Measurements from ENCODE around the gene PIP4P1. TPM values are rescaled to one million over a fixed set of nuclear protein-coding genes. Genes with fewer than 3 reads are reported as not detected.
A peak's percentile ranks its signal among the peaks of the same experiment; 100 is the strongest.

The PIP4P1 gene
- total RNA-seq, 1 donor from 2014 or later, result 19.5 TPM

DNA sequence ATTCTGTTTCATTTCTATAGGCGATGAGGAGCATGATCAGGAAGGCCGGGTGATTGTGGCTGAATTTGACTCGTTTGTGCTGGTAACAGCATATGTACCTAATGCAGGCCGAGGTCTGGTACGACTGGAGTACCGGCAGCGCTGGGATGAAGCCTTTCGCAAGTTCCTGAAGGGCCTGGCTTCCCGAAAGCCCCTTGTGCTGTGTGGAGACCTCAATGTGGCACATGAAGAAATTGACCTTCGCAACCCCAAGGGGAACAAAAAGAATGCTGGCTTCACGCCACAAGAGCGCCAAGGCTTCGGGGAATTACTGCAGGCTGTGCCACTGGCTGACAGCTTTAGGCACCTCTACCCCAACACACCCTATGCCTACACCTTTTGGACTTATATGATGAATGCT is 4.3 kb downstream of the PIP4P1 start:
- Histone ChIP-seq H3K9ac (ENCODE audit: low read length) (peak overlapping the region; percentile 87), H3K27me3 (ENCODE audit: insufficient read depth, low read length) (no peaks in the 10 kb centered on the region), H2AFZ (ENCODE audit: low read depth, low read length) (no peak overlapping the region), H4K20me1 (ENCODE audit: insufficient read depth, low read length) (peaks cover 31% of the 10 kb centered on the region), H3K9me3 (ENCODE audit: insufficient read depth, low read depth, low read length) (no peaks in the 10 kb centered on the region), H3K27ac (ENCODE audit: low read depth, low read length) (no peak overlapping the region), H3K36me3 (ENCODE audit: insufficient read depth, low read length) (peaks cover 23% of the 10 kb centered on the region), H3K79me2 (ENCODE audit: insufficient read depth, low read length) (peaks cover 71% of the 10 kb centered on the region), H3K4me3 (ENCODE audit: insufficient read depth, low read depth, low read length) (no peak overlapping the region), H3K4me1 (ENCODE audit: insufficient read depth, low read length) (peaks cover 15% of the 10 kb centered on the region), H3K4me2 (ENCODE audit: low read length) (peak overlapping the region; percentile 88)
- Mint-ChIP-seq H3K27me3 (ENCODE audit: low read depth, unreplicated experiment) (no peaks in the 10 kb centered on the region), H3K4me3 (ENCODE audit: unreplicated experiment) (no peak overlapping the region), H3K4me1 (ENCODE audit: low read depth, unreplicated experiment) (peaks cover 19% of the 10 kb centered on the region), H3K27ac (ENCODE audit: unreplicated experiment) (peak overlapping the region; percentile 42), H3K9me3 (ENCODE audit: unreplicated experiment) (peaks cover 1% of the 10 kb centered on the region), H3K36me3 (ENCODE audit: low read depth, unreplicated experiment) (peaks cover 6% of the 10 kb centered on the region)
- FAIRE-seq, result no peak
- no peak for DNase-seq (ENCODE audit: low read depth)
- no peak for TF ChIP-seq CTCF (IDR thresholded peaks at IDR 0.05; ENCODE audit: insufficient read depth, low read depth, low read length)
- no peak for TF ChIP-seq EZH2 (IDR thresholded peaks at IDR 0.05; ENCODE audit: insufficient read depth, low read length)

GRCh38 chr14:20455355-20456300 is 5.6 kb downstream of the PIP4P1 start:
- H3K4me1 ChIP-seq (ENCODE audit: insufficient read depth, low read length), result peaks cover 14% of the 10 kb centered on the region
- H3K79me2 ChIP-seq (ENCODE audit: insufficient read depth, low read length), result peaks cover 65% of the 10 kb centered on the region
- H3K9ac ChIP-seq (ENCODE audit: low read length), result peak overlapping the region; percentile 87
- H3K27me3 Mint-ChIP-seq (ENCODE audit: low read depth, unreplicated experiment), result no peaks in the 10 kb centered on the region
- peak; percentile 87 for DNase-seq (ENCODE audit: low read depth)
- peaks cover 29% of the 10 kb centered on the region for H4K20me1 ChIP-seq (ENCODE audit: insufficient read depth, low read length)
- H3K4me3 ChIP-seq (ENCODE audit: insufficient read depth, low read depth, low read length), result peak overlapping the region; percentile 97
- H3K36me3 ChIP-seq (ENCODE audit: insufficient read depth, low read length), result peaks cover 28% of the 10 kb centered on the region
- peak overlapping the region; percentile 96 for H3K27ac ChIP-seq (ENCODE audit: low read depth, low read length)
- no peak for TF ChIP-seq CTCF (IDR thresholded peaks at IDR 0.05; ENCODE audit: insufficient read depth, low read depth, low read length)
- TF ChIP-seq EZH2 (IDR thresholded peaks at IDR 0.05; ENCODE audit: insufficient read depth, low read length), result no peak
- peak overlapping the region; percentile 88 for H3K4me2 ChIP-seq (ENCODE audit: low read length)
- FAIRE-seq, result no peak
- H3K9me3 ChIP-seq (ENCODE audit: insufficient read depth, low read depth, low read length), result no peaks in the 10 kb centered on the region
- H3K4me1 Mint-ChIP-seq (ENCODE audit: low read depth, unreplicated experiment), result peaks cover 18% of the 10 kb centered on the region
- peak overlapping the region; percentile 73 for H2AFZ ChIP-seq (ENCODE audit: low read depth, low read length)
- H3K27ac Mint-ChIP-seq (ENCODE audit: unreplicated experiment), result no peak overlapping the region
- H3K36me3 Mint-ChIP-seq (ENCODE audit: low read depth, unreplicated experiment), result peaks cover 6% of the 10 kb centered on the region
- H3K9me3 Mint-ChIP-seq (ENCODE audit: unreplicated experiment), result peaks cover 1% of the 10 kb centered on the region
- no peaks in the 10 kb centered on the region for H3K27me3 ChIP-seq (ENCODE audit: insufficient read depth, low read length)
- no peak overlapping the region for H3K4me3 Mint-ChIP-seq (ENCODE audit: unreplicated experiment)
